Measurements from ENCODE around the gene SAA2. TPM values are rescaled to one million over a fixed set of nuclear protein-coding genes. Genes with fewer than 3 reads are reported as not detected.

Gene SAA2
- total RNA-seq, 1 experiment from 2014 or later = not detected

- DNase-seq = no peak
- H3K27ac Mint-ChIP-seq (ENCODE audit: unreplicated experiment) = no peak overlapping the region
These were observed 17.6 kb downstream of the SAA2 start for GRCh38 chr11:18230859-18231258.

DNA sequence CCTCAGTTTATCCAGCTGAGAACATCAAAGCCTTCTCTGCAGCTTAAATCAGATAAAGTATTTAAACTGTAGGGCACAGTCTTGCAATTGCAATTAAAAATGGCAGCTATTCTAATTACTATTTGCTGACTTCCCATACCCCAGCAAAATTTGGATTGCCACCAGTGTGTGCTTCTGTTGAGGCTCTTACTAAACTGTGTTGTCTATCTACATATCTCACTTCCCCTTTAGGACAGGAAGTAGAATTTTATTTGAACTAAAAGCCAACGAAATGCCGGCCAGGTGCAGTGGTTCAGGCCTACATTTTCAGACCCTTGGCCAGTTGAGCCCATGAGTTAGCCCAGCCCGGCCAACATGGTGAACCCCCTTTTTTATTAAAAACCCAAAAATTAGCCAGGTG, 19.0 kb downstream of the SAA2 start:
- Histone ChIP-seq H3K4me1 (no peaks in the 10 kb centered on the region), H3K4me3 (ENCODE audit: low read depth, low read length) (no peak overlapping the region), H3K9me3 (no peaks in the 10 kb centered on the region), H3K27me3 (replicated peaks; ENCODE audit: control insufficient read depth, insufficient read depth, low read length) (no peaks in the 10 kb centered on the region), H3K36me3 (ENCODE audit: control insufficient read depth, insufficient read depth, low read length) (no peaks in the 10 kb centered on the region)
- Mint-ChIP-seq H3K27ac (ENCODE audit: unreplicated experiment) (no peak overlapping the region), H3K36me3 (ENCODE audit: insufficient read depth, unreplicated experiment) (no peaks in the 10 kb centered on the region), H3K9me3 (ENCODE audit: unreplicated experiment) (no peaks in the 10 kb centered on the region), H3K4me3 (ENCODE audit: unreplicated experiment) (no peak overlapping the region), H3K27me3 (ENCODE audit: insufficient read depth, unreplicated experiment) (no peaks in the 10 kb centered on the region), H3K4me1 (ENCODE audit: low read depth, unreplicated experiment) (no peaks in the 10 kb centered on the region)
- ChIA-PET CTCF (no interaction called here), POLR2A (no interaction called here)
- intact Hi-C loops (cut with micrococcal nuclease; ENCODE audit: unreplicated experiment) = no loop called here
- no peak for DNase-seq
- no TSS peak for BruUV-seq (replicated peaks)
- no peak for TF ChIP-seq CTCF (IDR thresholded peaks at IDR 0.05; ENCODE audit: insufficient read depth in 1 of 2, low read depth in 1 of 2, low read length in 1 of 2, severe bottlenecking in 1 of 2, unreplicated experiment in 1 of 2)

More at GRCh38 chr11:18230859-18231258, 17.6 kb downstream of the SAA2 start:
- ChIA-PET CTCF (interaction anchor here (1.6 kb wide), 1 partner anchor 13 kb away, joined by 8 read pairs; no protein-coding TSS in a partner anchor), POLR2A (no interaction called here)
- Mint-ChIP-seq H3K27me3 (ENCODE audit: insufficient read depth, unreplicated experiment) (no peaks in the 10 kb centered on the region), H3K36me3 (ENCODE audit: insufficient read depth, unreplicated experiment) (no peaks in the 10 kb centered on the region), H3K9me3 (ENCODE audit: unreplicated experiment) (no peaks in the 10 kb centered on the region), H3K4me1 (ENCODE audit: low read depth, unreplicated experiment) (no peaks in the 10 kb centered on the region), H3K4me3 (ENCODE audit: unreplicated experiment) (no peak overlapping the region)
- intact Hi-C loops (cut with micrococcal nuclease; ENCODE audit: unreplicated experiment) = no loop called here
- no peaks in the 10 kb centered on the region for H3K36me3 ChIP-seq (ENCODE audit: control insufficient read depth, insufficient read depth, low read length)
- no peaks in the 10 kb centered on the region for H3K9me3 ChIP-seq
- no peak for TF ChIP-seq CTCF (IDR thresholded peaks at IDR 0.05; ENCODE audit: insufficient read depth in 1 of 2, low read depth in 1 of 2, low read length in 1 of 2, severe bottlenecking in 1 of 2, unreplicated experiment in 1 of 2)
- no peaks in the 10 kb centered on the region for H3K4me1 ChIP-seq
- H3K4me3 ChIP-seq (ENCODE audit: low read depth, low read length) = no peak overlapping the region
- BruUV-seq (replicated peaks) = no TSS peak
- H3K27me3 ChIP-seq (replicated peaks; ENCODE audit: control insufficient read depth, insufficient read depth, low read length) = no peaks in the 10 kb centered on the region

DNA sequence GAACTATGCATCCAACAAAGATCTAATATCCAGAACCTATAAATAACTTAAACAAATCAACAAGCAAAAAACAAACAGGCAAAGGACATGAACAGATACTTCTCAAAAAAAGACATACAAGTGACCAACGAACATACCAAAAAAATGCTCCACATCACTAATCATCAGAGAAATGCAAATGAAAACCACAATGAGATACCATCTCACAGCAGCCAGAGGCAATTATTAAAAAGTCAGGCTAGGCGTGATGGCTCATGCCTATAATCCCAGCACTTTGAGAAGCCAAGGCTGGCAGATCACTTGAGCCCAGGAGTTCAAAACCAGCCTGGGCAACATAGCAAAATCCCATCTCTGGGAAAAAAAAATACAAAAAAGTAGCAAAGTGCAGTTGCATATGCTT, 22.6 kb downstream of the SAA2 start:
- ChIA-PET CTCF (no interaction called here), POLR2A (no interaction called here)
- peaks cover 3% of the 10 kb centered on the region for H3K27me3 Mint-ChIP-seq (ENCODE audit: insufficient read depth, unreplicated experiment)
- Histone ChIP-seq H3K9me3 (no peaks in the 10 kb centered on the region; the same call in 1 of the 2 replicates), H3K4me1 (no peaks in the 10 kb centered on the region), H3K27me3 (replicated peaks; ENCODE audit: control insufficient read depth, insufficient read depth, low read length) (no peaks in the 10 kb centered on the region), H3K4me3 (ENCODE audit: low read depth, low read length) (no peak overlapping the region), H3K36me3 (ENCODE audit: control insufficient read depth, insufficient read depth, low read length) (no peaks in the 10 kb centered on the region)
- intact Hi-C loops (cut with micrococcal nuclease; ENCODE audit: unreplicated experiment) = no loop called here
- no peak overlapping the region for H3K4me3 Mint-ChIP-seq (ENCODE audit: unreplicated experiment)
- no peak for TF ChIP-seq CTCF (IDR thresholded peaks at IDR 0.05; ENCODE audit: insufficient read depth in 1 of 2, low read depth in 1 of 2, low read length in 1 of 2, severe bottlenecking in 1 of 2, unreplicated experiment in 1 of 2)
- H3K4me1 Mint-ChIP-seq (ENCODE audit: low read depth, unreplicated experiment) = no peaks in the 10 kb centered on the region
- no peak overlapping the region for H3K27ac Mint-ChIP-seq (ENCODE audit: unreplicated experiment)
- no TSS peak for BruUV-seq (replicated peaks)
- peaks cover 10% of the 10 kb centered on the region for H3K9me3 Mint-ChIP-seq (ENCODE audit: unreplicated experiment)
- H3K36me3 Mint-ChIP-seq (ENCODE audit: insufficient read depth, unreplicated experiment) = no peaks in the 10 kb centered on the region
- DNase-seq = no peak
